Stimulated activated CD8-positive, alpha-beta memory T cell treated with anti-CD3 and anti-CD28 coated beads, Interleukin-7, amount 100 ng/mL, for 1 hour (primary cell): ENCODE results near the gene CTTN.
"Not testable (repeated sequence)": the region's sequence is repeated elsewhere in the genome, so short reads cannot be mapped to it uniquely, and the experiment has no call there.

ENCODE experiments used
- DNase-seq, 2 donors: peaks; one replicate each; pipeline ENCODE4 v3.0.0-alpha.2; 2020; ENCODE audit warnings: low read depth in 2 of 2

CTTN gene

GRCh38 chr11:70454197-70454767 lies 56.0 kb downstream of the CTTN start:
- DNase-seq = no peak

- DNase-seq = not testable (repeated sequence)
Measured at GRCh38 chr11:70454811-70455210, 56.5 kb downstream of the CTTN start.

GRCh38 chr11:70455354-70455753 lies 57.0 kb downstream of the CTTN start:
- DNase-seq = no peak

- DNase-seq = no peak
Measured at GRCh38 chr11:70456921-70457532, 58.7 kb downstream of the CTTN start.

- no peak for DNase-seq
Measured at GRCh38 chr11:70458736-70459135, 60.4 kb downstream of the CTTN start.

GRCh38 chr11:70460111-70460510 lies 61.8 kb downstream of the CTTN start:
- no peak for DNase-seq

- DNase-seq = no peak
Measured at GRCh38 chr11:70460964-70461363, 62.6 kb downstream of the CTTN start.

GRCh38 chr11:70462818-70463477 lies 64.6 kb downstream of the CTTN start:
- DNase-seq = no peak

GRCh38 chr11:70463478-70464255 lies 65.3 kb downstream of the CTTN start:
- DNase-seq = no peak

- DNase-seq = no peak
Measured at GRCh38 chr11:70464509-70465361, 66.4 kb downstream of the CTTN start.

DNA sequence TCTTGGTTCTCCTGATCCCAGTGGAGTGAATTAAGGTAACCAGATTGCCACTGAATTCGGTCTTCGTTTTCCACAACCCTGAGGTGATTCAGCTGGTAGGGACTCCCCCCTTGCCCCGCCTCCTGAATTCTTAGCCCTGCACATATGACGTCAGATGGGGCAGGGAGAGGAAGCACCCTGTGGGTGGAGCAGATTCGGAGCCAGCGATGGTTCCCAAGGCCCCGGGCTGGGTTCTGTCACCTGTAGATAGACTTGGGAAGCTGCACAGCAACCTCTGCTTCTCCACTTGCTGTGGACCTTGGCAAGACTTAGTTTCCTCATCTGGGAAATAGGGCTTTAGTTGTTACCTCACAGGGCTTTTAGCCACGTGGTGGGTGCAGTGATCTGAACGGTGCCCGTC lies 67.8 kb downstream of the CTTN start:
- no peak for DNase-seq

GRCh38 chr11:70466596-70466995 lies 68.3 kb downstream of the CTTN start:
- no peak for DNase-seq

GRCh38 chr11:70467201-70468085 lies 69.1 kb downstream of the CTTN start:
- DNase-seq = no peak

GRCh38 chr11:70468256-70469195 lies 70.2 kb downstream of the CTTN start:
- no peak for DNase-seq

GRCh38 chr11:70470127-70470526 lies 71.8 kb downstream of the CTTN start:
- DNase-seq = no peak

DNA sequence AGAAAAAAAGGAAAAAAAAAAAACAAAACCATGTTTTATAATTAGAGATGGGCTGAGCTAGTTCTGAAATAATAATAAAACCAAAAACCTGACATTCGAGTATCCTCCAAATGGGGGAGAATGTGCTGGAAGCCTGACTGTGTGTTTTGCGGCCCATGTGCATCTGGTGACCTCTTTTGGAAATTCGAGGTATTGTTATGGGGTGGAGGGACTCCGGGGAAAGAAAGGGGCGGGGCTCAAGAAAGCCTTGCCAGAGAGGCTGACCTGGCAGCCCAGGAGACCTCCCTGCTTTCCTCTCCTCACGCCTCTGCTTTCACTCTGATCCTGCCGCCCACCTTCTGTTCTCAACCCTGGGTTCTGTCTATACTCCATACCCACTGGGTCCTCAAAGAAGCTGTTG lies 72.9 kb downstream of the CTTN start:
- no peak for DNase-seq

GRCh38 chr11:70472240-70472639 lies 73.9 kb downstream of the CTTN start:
- no peak for DNase-seq

DNA sequence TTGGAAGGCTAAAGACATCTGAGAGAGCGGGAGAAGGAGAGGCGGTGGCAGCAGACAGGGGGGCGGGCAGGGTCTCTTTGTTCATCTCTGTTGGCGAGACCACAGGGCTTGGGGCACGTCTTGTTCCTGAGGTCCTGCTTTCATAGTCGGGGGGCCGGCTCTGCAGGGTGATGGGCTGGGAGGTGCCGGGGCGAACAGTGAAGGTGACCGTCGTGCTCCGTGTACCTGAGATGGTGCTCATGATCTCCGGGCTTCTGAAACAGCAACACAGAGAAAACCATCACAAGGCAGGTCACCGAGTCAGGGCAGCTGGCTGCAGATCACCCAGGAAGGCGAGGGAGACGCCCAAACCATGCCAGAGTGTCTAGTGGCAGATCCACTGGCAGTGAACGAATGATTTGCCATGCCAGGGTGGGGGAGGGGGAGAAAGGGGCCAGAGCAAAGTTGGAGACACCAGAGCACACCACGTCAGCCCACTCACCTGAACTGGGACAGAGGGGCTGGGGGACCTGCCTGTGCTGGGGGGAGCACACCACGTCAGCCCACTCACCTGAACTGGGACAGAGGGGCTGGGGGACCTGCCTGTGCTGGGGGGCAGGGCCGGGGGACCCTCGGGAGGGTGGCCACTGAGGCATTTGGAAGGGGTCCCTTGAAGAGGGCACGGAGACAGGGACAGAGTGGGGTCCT lies 75.0 kb downstream of the CTTN start:
- DNase-seq = no peak
